ENCODE results near the gene ABCA8.
"Not testable (repeated sequence)": the region's sequence is repeated elsewhere in the genome, so short reads cannot be mapped to it uniquely, and the experiment has no call there.

ABCA8 gene

GRCh38 chr17:68955181-68955841 is at the start of gene ABCA8:
ABCA8 (minus strand) TSS chr17:68955392; CDS start chr17:68942034, 13,358 bp downstream.
- DNase-seq (ENCODE audit: low read depth in 2 of 2), result no peak

- not testable (repeated sequence) for DNase-seq (ENCODE audit: low read depth in 2 of 2)
Observed at GRCh38 chr17:69004759-69005158, 49.6 kb upstream of the ABCA8 start.

- not testable (repeated sequence) for DNase-seq (ENCODE audit: low read depth in 2 of 2)
Observed at GRCh38 chr17:68999743-69000142, 44.6 kb upstream of the ABCA8 start.

GRCh38 chr17:68993112-68993511 is 37.9 kb upstream of the ABCA8 start:
- DNase-seq (ENCODE audit: low read depth in 2 of 2), result no peak

GRCh38 chr17:68987966-68988365 is 32.8 kb upstream of the ABCA8 start:
- no peak for DNase-seq (ENCODE audit: low read depth in 2 of 2)

GRCh38 chr17:68981288-68981687 is 26.1 kb upstream of the ABCA8 start:
- DNase-seq (ENCODE audit: low read depth in 2 of 2), result peak; percentile 28 to 40

GRCh38 chr17:68973098-68973846 is 18.1 kb upstream of the ABCA8 start:
- no peak for DNase-seq (ENCODE audit: low read depth in 2 of 2)

GRCh38 chr17:68972119-68972704 is 17.0 kb upstream of the ABCA8 start:
- DNase-seq (ENCODE audit: low read depth in 2 of 2), result peak in 1 of 2 experiments; percentile 20

- no peak for DNase-seq (ENCODE audit: low read depth in 2 of 2)
Observed at GRCh38 chr17:68969101-68969500, 13.9 kb upstream of the ABCA8 start.

GRCh38 chr17:68963958-68964357 is 8.8 kb upstream of the ABCA8 start:
- DNase-seq (ENCODE audit: low read depth in 2 of 2), result no peak

GRCh38 chr17:68961214-68961882 is 6.2 kb upstream of the ABCA8 start:
- no peak for DNase-seq (ENCODE audit: low read depth in 2 of 2)

GRCh38 chr17:68959117-68959516 is 3.9 kb upstream of the ABCA8 start:
- not testable (repeated sequence) for DNase-seq (ENCODE audit: low read depth in 2 of 2)

- no peak for DNase-seq (ENCODE audit: low read depth in 2 of 2)
Observed at GRCh38 chr17:68957944-68958343, 2.8 kb upstream of the ABCA8 start.

- DNase-seq (ENCODE audit: low read depth in 2 of 2), result peak; percentile 16 to 22
Observed at GRCh38 chr17:68954146-68954896, 871 bp downstream of the ABCA8 start.

GRCh38 chr17:68953340-68953997 is 1.7 kb downstream of the ABCA8 start:
- DNase-seq (ENCODE audit: low read depth in 2 of 2), result no peak

GRCh38 chr17:68950725-68951124 is 4.5 kb downstream of the ABCA8 start:
- DNase-seq (ENCODE audit: low read depth in 2 of 2), result no peak

- DNase-seq (ENCODE audit: low read depth in 2 of 2), result not testable (repeated sequence)
Observed at GRCh38 chr17:68947868-68948267, 7.3 kb downstream of the ABCA8 start.

GRCh38 chr17:68944435-68945035 is 10.7 kb downstream of the ABCA8 start:
- no peak for DNase-seq (ENCODE audit: low read depth in 2 of 2)

GRCh38 chr17:68943812-68944182 is 11.4 kb downstream of the ABCA8 start:
- DNase-seq (ENCODE audit: low read depth in 2 of 2), result not testable (repeated sequence)

- DNase-seq (ENCODE audit: low read depth in 2 of 2), result no peak
Observed at GRCh38 chr17:68943123-68943811, 11.9 kb downstream of the ABCA8 start.

Measured in fibroblast of skin of left quadriceps (primary cell).